ENCODE results near the gene RIN1.

DNA sequence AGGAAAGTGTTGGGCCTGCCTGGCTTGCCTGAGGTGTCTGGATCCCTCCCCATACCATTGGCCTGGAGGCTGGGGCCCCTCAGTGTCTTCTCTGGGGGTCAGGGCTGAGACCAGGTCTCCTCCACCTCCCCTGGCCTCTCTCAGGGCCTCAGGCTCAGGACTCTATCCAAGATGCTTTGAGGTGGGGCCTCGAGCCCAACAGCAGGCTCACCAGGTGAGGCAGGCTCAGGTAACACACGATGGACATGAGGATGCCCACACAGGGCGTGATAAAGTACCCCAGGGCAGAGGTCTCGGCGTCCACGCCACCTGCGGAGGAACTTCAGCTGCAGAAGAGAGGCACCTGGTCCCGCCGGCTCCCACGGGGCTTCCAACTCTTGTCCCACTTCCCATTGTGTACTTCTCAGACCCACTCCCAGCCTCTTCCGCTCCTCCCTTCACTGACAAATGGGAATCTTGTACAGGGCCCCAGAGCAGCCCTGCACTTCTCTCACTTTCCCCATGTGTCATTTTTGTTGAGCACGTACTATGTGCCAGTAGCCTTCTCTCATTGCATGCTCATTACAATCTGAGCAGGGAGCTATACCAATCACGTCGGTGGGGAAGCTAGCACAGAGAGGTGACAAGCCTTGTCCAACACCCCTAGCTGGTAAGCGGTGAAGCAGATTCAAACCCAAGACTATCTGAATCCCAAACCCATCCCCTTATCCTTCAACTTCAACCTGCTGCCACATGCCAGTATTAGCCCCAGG, 31.5 kb upstream of the RIN1 start:
- TF ChIP-seq, protein P1, sequence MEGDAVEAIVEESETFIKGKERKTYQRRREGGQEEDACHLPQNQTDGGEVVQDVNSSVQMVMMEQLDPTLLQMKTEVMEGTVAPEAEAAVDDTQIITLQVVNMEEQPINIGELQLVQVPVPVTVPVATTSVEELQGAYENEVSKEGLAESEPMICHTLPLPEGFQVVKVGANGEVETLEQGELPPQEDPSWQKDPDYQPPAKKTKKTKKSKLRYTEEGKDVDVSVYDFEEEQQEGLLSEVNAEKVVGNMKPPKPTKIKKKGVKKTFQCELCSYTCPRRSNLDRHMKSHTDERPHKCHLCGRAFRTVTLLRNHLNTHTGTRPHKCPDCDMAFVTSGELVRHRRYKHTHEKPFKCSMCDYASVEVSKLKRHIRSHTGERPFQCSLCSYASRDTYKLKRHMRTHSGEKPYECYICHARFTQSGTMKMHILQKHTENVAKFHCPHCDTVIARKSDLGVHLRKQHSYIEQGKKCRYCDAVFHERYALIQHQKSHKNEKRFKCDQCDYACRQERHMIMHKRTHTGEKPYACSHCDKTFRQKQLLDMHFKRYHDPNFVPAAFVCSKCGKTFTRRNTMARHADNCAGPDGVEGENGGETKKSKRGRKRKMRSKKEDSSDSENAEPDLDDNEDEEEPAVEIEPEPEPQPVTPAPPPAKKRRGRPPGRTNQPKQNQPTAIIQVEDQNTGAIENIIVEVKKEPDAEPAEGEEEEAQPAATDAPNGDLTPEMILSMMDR (IDR thresholded peaks at IDR 0.05), result no peak
- no peak for TF ChIP-seq POLR2A (IDR thresholded peaks at IDR 0.05)
- TF ChIP-seq POLR2AphosphoS5 (IDR thresholded peaks at IDR 0.05), result no peak

Data from prostate gland (tissue), 2 donors.